SU-DHL-6 (cell line): ENCODE measurements around the gene NFIB.

Experiments
- H2AFZ ChIP-seq: fragments of 200-600 bp; sonication (generic); 2 replicates; pipeline ENCODE4 v1.6.1; 2014; ENCODE audit warnings: low read depth, mild to moderate bottlenecking, moderate library complexity, mixed read lengths, antibody characterized with exemption, low read length; ENCODE audit not compliant: severe bottlenecking
- H3F3A ChIP-seq: fragments of 200-600 bp; shearing (Covaris generic); 2 replicates; pipeline ENCODE4 v1.6.0; 2016; ENCODE audit warnings: antibody characterized with exemption, mild to moderate bottlenecking; ENCODE audit not compliant: insufficient read depth
- H3K27ac ChIP-seq: fragments of 200-600 bp; sonication (generic); 2 replicates; pipeline ENCODE4 v1.5.1; 2016; ENCODE audit warnings: low read depth, mild to moderate bottlenecking, low read length, moderate library complexity, mixed read lengths
- H3K27me3 ChIP-seq: fragments of 200-600 bp; sonication (generic), shearing (Covaris generic); 2 replicates; pipeline ENCODE4 v1.6.0; 2014; ENCODE audit warnings: mild to moderate bottlenecking, low read length
- H3K36me3 ChIP-seq: fragments of 200-600 bp; sonication (generic); 2 replicates; pipeline ENCODE4 v1.6.1; 2014; ENCODE audit warnings: mild to moderate bottlenecking, low read length, mixed read lengths
- H3K4me2 ChIP-seq: fragments of 300-600, 200-600 bp; shearing (Covaris generic), sonication (generic); 2 replicates; pipeline ENCODE4 v1.6.0; 2014; ENCODE audit warnings: low read length, low read depth, mild to moderate bottlenecking; ENCODE audit not compliant: poor library complexity, severe bottlenecking
- H3K4me3 ChIP-seq: fragments of 200-600 bp; sonication (generic); 2 replicates; pipeline ENCODE4 v1.5.1; 2014; ENCODE audit warnings: antibody characterized with exemption, low read length, mild to moderate bottlenecking, mixed read lengths; ENCODE audit not compliant: insufficient read depth, poor library complexity, severe bottlenecking
- H3K79me2 ChIP-seq: fragments of 200-600 bp; sonication (generic); 2 replicates; pipeline ENCODE4 v1.6.1; 2014; ENCODE audit warnings: mild to moderate bottlenecking, low read length, moderate library complexity; ENCODE audit not compliant: insufficient read depth
- H3K9ac ChIP-seq: fragments of 200-600 bp; sonication (generic); 2 replicates; pipeline ENCODE4 v1.7.0; 2014; ENCODE audit warnings: mild to moderate bottlenecking, low read length
- H3K9me2 ChIP-seq: fragments of 200-600 bp; sonication (generic); replicated peaks from 2 replicates; pipeline ENCODE4 v1.6.1; 2014; ENCODE audit warnings: low read length; ENCODE audit not compliant: insufficient read depth
- H3K9me3 ChIP-seq: fragments of 200-600 bp; sonication (generic); 2 replicates; pipeline ENCODE4 v1.6.1; 2014; ENCODE audit warnings: low read length, mixed read lengths; ENCODE audit not compliant: insufficient read depth
- H4K20me1 ChIP-seq: fragments of 200-600 bp; sonication (generic); 2 replicates; pipeline ENCODE4 v1.6.1; 2014; ENCODE audit warnings: low read depth, mild to moderate bottlenecking, antibody characterized with exemption, low read length, moderate library complexity, mixed read lengths
- CTCF ChIP-seq: fragments of 200-600 bp; sonication (generic); IDR thresholded peaks from one replicate; pipeline ENCODE4 v1.5.1; 2017; ENCODE audit warnings: antibody characterized with exemption, mild to moderate bottlenecking, low read length, moderate library complexity; ENCODE audit not compliant: insufficient read depth, poor library complexity, severe bottlenecking
- EZH2phosphoT487 ChIP-seq: fragments of 200-600 bp; sonication (generic), shearing (Covaris generic); conservative IDR thresholded peaks from 2 replicates; pipeline ENCODE4 v1.6.1; 2018; ENCODE audit warnings: mild to moderate bottlenecking, antibody characterized with exemption, low read length, moderate library complexity, mixed read lengths

The NFIB gene

GRCh38 chr9:14261616-14262015, 52.3 kb downstream of the NFIB start:
- no peaks in the 10 kb centered on the region for H3F3A ChIP-seq
- H3K36me3 ChIP-seq: no peaks in the 10 kb centered on the region
- H3K9me3 ChIP-seq: no peaks in the 10 kb centered on the region
- no peaks in the 10 kb centered on the region for H3K9me2 ChIP-seq
- H3K9ac ChIP-seq: no peak overlapping the region
- no peaks in the 10 kb centered on the region for H4K20me1 ChIP-seq
- H3K27me3 ChIP-seq: no peaks in the 10 kb centered on the region
- TF ChIP-seq CTCF (no peak), EZH2phosphoT487 (no peak)
- H3K27ac ChIP-seq: no peak overlapping the region
- no peak overlapping the region for H2AFZ ChIP-seq
- H3K79me2 ChIP-seq: no peaks in the 10 kb centered on the region
- H3K4me3 ChIP-seq: no peak overlapping the region
- H3K4me2 ChIP-seq: no peak overlapping the region

GRCh38 chr9:14260101-14260500, 53.8 kb downstream of the NFIB start:
- H3K9me3 ChIP-seq: no peaks in the 10 kb centered on the region
- H3F3A ChIP-seq: no peaks in the 10 kb centered on the region
- H3K27me3 ChIP-seq: no peaks in the 10 kb centered on the region
- no peaks in the 10 kb centered on the region for H3K36me3 ChIP-seq
- H4K20me1 ChIP-seq: no peaks in the 10 kb centered on the region
- H3K79me2 ChIP-seq: no peaks in the 10 kb centered on the region
- H3K9ac ChIP-seq: no peak overlapping the region
- no peak overlapping the region for H2AFZ ChIP-seq
- no peaks in the 10 kb centered on the region for H3K9me2 ChIP-seq
- TF ChIP-seq CTCF (no peak), EZH2phosphoT487 (no peak)
- H3K27ac ChIP-seq: no peak overlapping the region
- no peak overlapping the region for H3K4me2 ChIP-seq
- H3K4me3 ChIP-seq: no peak overlapping the region

GRCh38 chr9:14258660-14259239, 55.2 kb downstream of the NFIB start:
- Histone ChIP-seq H3K27ac (no peak overlapping the region), H3F3A (no peaks in the 10 kb centered on the region), H3K9ac (no peak overlapping the region), H3K4me2 (no peak overlapping the region), H2AFZ (no peak overlapping the region), H3K27me3 (no peaks in the 10 kb centered on the region), H3K4me3 (no peak overlapping the region), H3K9me3 (no peaks in the 10 kb centered on the region), H4K20me1 (no peaks in the 10 kb centered on the region), H3K79me2 (no peaks in the 10 kb centered on the region), H3K9me2 (no peaks in the 10 kb centered on the region), H3K36me3 (no peaks in the 10 kb centered on the region)
- no peak for TF ChIP-seq CTCF
- no peak for TF ChIP-seq EZH2phosphoT487
